Choroid plexus epithelial cell (primary cell): ENCODE measurements around the gene INTS7.
"Not testable (repeated sequence)": the region's sequence is repeated elsewhere in the genome, so short reads cannot be mapped to it uniquely, and the experiment has no call there.

ENCODE experiments used
- DNase-seq: peaks from one replicate; pipeline ENCODE4 v3.0.0-alpha.2; 2010; ENCODE audit warnings: low read depth
- H3K4me3 ChIP-seq: 2 replicates; pipeline ENCODE4 v1.5.1; 2011; ENCODE audit warnings: low read depth, mild to moderate bottlenecking, control low read depth, low read length, moderate library complexity
- CTCF ChIP-seq: conservative IDR thresholded peaks from 2 replicates; pipeline ENCODE4 v1.5.1; 2011; ENCODE audit warnings: low read depth, mild to moderate bottlenecking, control low read depth, inconsistent platforms, low read length, moderate library complexity

The INTS7 gene

GRCh38 chr1:211959221-211959620 is 76.1 kb downstream of the INTS7 start:
- no peak for DNase-seq
- TF ChIP-seq CTCF, result no peak
- H3K4me3 ChIP-seq, result no peak overlapping the region

GRCh38 chr1:211954028-211954427 is 81.3 kb downstream of the INTS7 start:
- DNase-seq, H3K4me3 ChIP-seq: not testable (repeated sequence)

- DNase-seq, result not testable (repeated sequence)
These were observed 81.8 kb downstream of the INTS7 start for GRCh38 chr1:211953543-211953942.

GRCh38 chr1:211952299-211952698 is 83.1 kb downstream of the INTS7 start:
- H3K4me3 ChIP-seq, result no peak overlapping the region
- DNase-seq, result no peak
- no peak for TF ChIP-seq CTCF

More at GRCh38 chr1:211953543-211953942, 81.8 kb downstream of the INTS7 start:
- H3K4me3 ChIP-seq, result not testable (repeated sequence)

DNA sequence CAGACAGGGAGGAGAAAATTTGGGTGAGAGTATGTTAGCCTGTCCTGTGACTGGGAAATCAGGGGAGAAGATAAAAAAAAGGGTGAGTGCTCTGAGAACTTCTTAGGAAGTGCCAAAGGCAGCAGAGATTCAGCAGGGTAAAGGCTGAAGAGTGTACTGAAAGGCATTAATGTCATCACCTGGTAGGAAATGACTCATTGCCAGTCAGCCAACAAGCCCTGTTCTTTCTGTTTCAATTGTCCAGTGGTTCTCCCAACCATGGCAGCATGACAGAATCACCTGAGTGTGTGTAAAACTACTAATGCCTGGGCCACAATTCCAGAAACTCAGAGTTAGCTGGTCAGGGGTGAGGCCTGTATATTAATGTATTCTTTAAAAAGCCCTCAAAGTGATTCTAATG is 83.5 kb downstream of the INTS7 start:
- no peak for TF ChIP-seq CTCF
- DNase-seq, result peak; percentile 77
- H3K4me3 ChIP-seq, result no peak overlapping the region

- no peak for DNase-seq
- no peak for TF ChIP-seq CTCF
- no peak overlapping the region for H3K4me3 ChIP-seq
These were observed 87.0 kb downstream of the INTS7 start for GRCh38 chr1:211948377-211948776.

GRCh38 chr1:211947396-211948295 is 87.7 kb downstream of the INTS7 start:
- no peak overlapping the region for H3K4me3 ChIP-seq
- TF ChIP-seq CTCF, result no peak
- no peak for DNase-seq

GRCh38 chr1:211944733-211945500 is 90.4 kb downstream of the INTS7 start:
- TF ChIP-seq CTCF, result peak; percentile 48
- H3K4me3 ChIP-seq, result no peak overlapping the region
- DNase-seq, result peak; percentile 27
